ENCODE data around the gene RIPK4.

Gene RIPK4

GRCh38 chr21:41771625-41771945 is 4.7 kb upstream of the RIPK4 start:
- no peak overlapping the region for H3K4me2 ChIP-seq (ENCODE audit: insufficient read depth, low read length, poor library complexity, severe bottlenecking)
- H3K9ac ChIP-seq (ENCODE audit: low read depth, low read length, poor library complexity): no peak overlapping the region
- H3K18ac ChIP-seq (ENCODE audit: low read length): peak overlapping the region; percentile 6
- H3K36me3 ChIP-seq (replicated peaks in 1 of 2; ENCODE audit: control insufficient read depth in 2 of 2, insufficient read depth in 2 of 2, low read length in 2 of 2): no peaks in the 10 kb centered on the region
- H2BK15ac ChIP-seq (ENCODE audit: low read length): peak overlapping the region; percentile 32
- no peak overlapping the region for H3K14ac ChIP-seq (ENCODE audit: low read length)
- peaks cover 5 to 20% of the 10 kb centered on the region in 2 donors for H3K4me1 ChIP-seq (ENCODE audit: control insufficient read depth in 2 of 2, insufficient read depth in 1 of 2, low read depth in 1 of 2, low read length in 2 of 2)
- peak overlapping the region; percentile 71 for H2AK5ac ChIP-seq (ENCODE audit: low read depth, low read length)
- H2BK5ac ChIP-seq (ENCODE audit: low read length): no peak overlapping the region
- no peak overlapping the region for H3K4me3 ChIP-seq (ENCODE audit: low read length in 2 of 2)
- no peak overlapping the region for H2AFZ ChIP-seq (ENCODE audit: low read length)
- H3K27ac ChIP-seq (replicated peaks; ENCODE audit: low read length): no peak overlapping the region
- no peaks in the 10 kb centered on the region for H3K9me3 ChIP-seq (replicated peaks in 1 of 2; ENCODE audit: control insufficient read depth in 2 of 2, insufficient read depth in 1 of 2, low read depth in 1 of 2, low read length in 2 of 2)
- no peaks in the 10 kb centered on the region for H3K79me1 ChIP-seq (ENCODE audit: low read depth, low read length)
- no peak for DNase-seq (ENCODE audit: low spot score)
- H4K8ac ChIP-seq (ENCODE audit: low read depth, low read length): no peak overlapping the region
- H3K4ac ChIP-seq (ENCODE audit: low read length): no peak overlapping the region
- H4K91ac ChIP-seq (ENCODE audit: low read depth, low read length, poor library complexity): no peak overlapping the region
- peaks cover 7 to 79% (median 43%) of the 10 kb centered on the region in 3 experiments for H3K27me3 ChIP-seq (ENCODE audit: control insufficient read depth in 3 of 3, insufficient read depth in 3 of 3, low read depth in 1 of 3, low read length in 3 of 3)
- no CpG with 5 or more reads among the region's 7 CpGs for WGBS, 2 donors (ENCODE audit: extremely low coverage in 2 of 2, insufficient read length in 2 of 2, insufficient replicate concordance in 1 of 2)
- H3K23ac ChIP-seq (ENCODE audit: low read depth, low read length, poor library complexity): no peak overlapping the region
- no peak overlapping the region for H2BK12ac ChIP-seq (ENCODE audit: low read length)
- no peak overlapping the region for H2BK120ac ChIP-seq (ENCODE audit: low read depth, low read length)

GRCh38 chr21:41770901-41771624 is 4.2 kb upstream of the RIPK4 start:
- H3K18ac ChIP-seq (ENCODE audit: low read length): peak overlapping the region; percentile 86
- peaks cover 12 to 84% (median 48%) of the 10 kb centered on the region in 3 experiments for H3K27me3 ChIP-seq (ENCODE audit: control insufficient read depth in 3 of 3, insufficient read depth in 3 of 3, low read depth in 1 of 3, low read length in 3 of 3)
- H2AFZ ChIP-seq (ENCODE audit: low read length): no peak overlapping the region
- no peak overlapping the region for H3K4me2 ChIP-seq (ENCODE audit: insufficient read depth, low read length, poor library complexity, severe bottlenecking)
- H2BK12ac ChIP-seq (ENCODE audit: low read length): peak overlapping the region; percentile 75
- H2BK15ac ChIP-seq (ENCODE audit: low read length): peak overlapping the region; percentile 32
- no CpG with 5 or more reads among the region's 14 CpGs for WGBS, 2 donors (ENCODE audit: extremely low coverage in 2 of 2, insufficient read length in 2 of 2, insufficient replicate concordance in 1 of 2)
- no peak overlapping the region for H3K4ac ChIP-seq (ENCODE audit: low read length)
- H3K27ac ChIP-seq (replicated peaks; ENCODE audit: low read length): no peak overlapping the region
- no peaks in the 10 kb centered on the region for H3K9me3 ChIP-seq (replicated peaks in 1 of 2; ENCODE audit: control insufficient read depth in 2 of 2, insufficient read depth in 1 of 2, low read depth in 1 of 2, low read length in 2 of 2)
- H3K23ac ChIP-seq (ENCODE audit: low read depth, low read length, poor library complexity): no peak overlapping the region
- DNase-seq (ENCODE audit: low spot score): no peak
- H2BK120ac ChIP-seq (ENCODE audit: low read depth, low read length): no peak overlapping the region
- H3K14ac ChIP-seq (ENCODE audit: low read length): no peak overlapping the region
- no peaks in the 10 kb centered on the region for H3K79me1 ChIP-seq (ENCODE audit: low read depth, low read length)
- no peak overlapping the region for H3K9ac ChIP-seq (ENCODE audit: low read depth, low read length, poor library complexity)
- no peak overlapping the region for H3K4me3 ChIP-seq (ENCODE audit: low read length in 2 of 2)
- no peak overlapping the region for H4K91ac ChIP-seq (ENCODE audit: low read depth, low read length, poor library complexity)
- H3K4me1 ChIP-seq (ENCODE audit: control insufficient read depth in 2 of 2, insufficient read depth in 1 of 2, low read depth in 1 of 2, low read length in 2 of 2): peaks cover 5 to 20% of the 10 kb centered on the region in 2 donors
- no peak overlapping the region for H4K8ac ChIP-seq (ENCODE audit: low read depth, low read length)
- H2AK5ac ChIP-seq (ENCODE audit: low read depth, low read length): peak overlapping the region; percentile 71
- H3K36me3 ChIP-seq (replicated peaks in 1 of 2; ENCODE audit: control insufficient read depth in 2 of 2, insufficient read depth in 2 of 2, low read length in 2 of 2): no peaks in the 10 kb centered on the region
- H2BK5ac ChIP-seq (ENCODE audit: low read length): no peak overlapping the region

- H3K9me3 ChIP-seq (replicated peaks in 1 of 2; ENCODE audit: control insufficient read depth in 2 of 2, insufficient read depth in 1 of 2, low read depth in 1 of 2, low read length in 2 of 2): peaks cover 0 to 3% of the 10 kb centered on the region in 2 donors
- H3K14ac ChIP-seq (ENCODE audit: low read length): no peak overlapping the region
- no peaks in the 10 kb centered on the region for H3K79me1 ChIP-seq (ENCODE audit: low read depth, low read length)
- H2AFZ ChIP-seq (ENCODE audit: low read length): no peak overlapping the region
- H4K91ac ChIP-seq (ENCODE audit: low read depth, low read length, poor library complexity): no peak overlapping the region
- H3K18ac ChIP-seq (ENCODE audit: low read length): no peak overlapping the region
- peaks cover 21 to 88% (median 60%) of the 10 kb centered on the region in 3 experiments for H3K27me3 ChIP-seq (ENCODE audit: control insufficient read depth in 3 of 3, insufficient read depth in 3 of 3, low read depth in 1 of 3, low read length in 3 of 3)
- no peak overlapping the region for H3K4me3 ChIP-seq (ENCODE audit: low read length in 2 of 2)
- H3K36me3 ChIP-seq (replicated peaks in 1 of 2; ENCODE audit: control insufficient read depth in 2 of 2, insufficient read depth in 2 of 2, low read length in 2 of 2): no peaks in the 10 kb centered on the region
- no peak overlapping the region for H3K9ac ChIP-seq (ENCODE audit: low read depth, low read length, poor library complexity)
- H2AK5ac ChIP-seq (ENCODE audit: low read depth, low read length): no peak overlapping the region
- no peak overlapping the region for H3K4me2 ChIP-seq (ENCODE audit: insufficient read depth, low read length, poor library complexity, severe bottlenecking)
- no peak overlapping the region for H3K23ac ChIP-seq (ENCODE audit: low read depth, low read length, poor library complexity)
- no peak overlapping the region for H2BK120ac ChIP-seq (ENCODE audit: low read depth, low read length)
- H3K4ac ChIP-seq (ENCODE audit: low read length): no peak overlapping the region
- H2BK15ac ChIP-seq (ENCODE audit: low read length): no peak overlapping the region
- no peak overlapping the region for H4K8ac ChIP-seq (ENCODE audit: low read depth, low read length)
- no peak overlapping the region for H2BK5ac ChIP-seq (ENCODE audit: low read length)
- H3K27ac ChIP-seq (replicated peaks; ENCODE audit: low read length): no peak overlapping the region
- H2BK12ac ChIP-seq (ENCODE audit: low read length): no peak overlapping the region
- WGBS, 2 donors (ENCODE audit: extremely low coverage in 2 of 2, insufficient read length in 2 of 2, insufficient replicate concordance in 1 of 2): no CpG with 5 or more reads among the region's 5 CpGs
- H3K4me1 ChIP-seq (ENCODE audit: control insufficient read depth in 2 of 2, insufficient read depth in 1 of 2, low read depth in 1 of 2, low read length in 2 of 2): peaks cover 5 to 20% of the 10 kb centered on the region in 2 donors
- no peak for DNase-seq (ENCODE audit: low spot score)
Observed at GRCh38 chr21:41769933-41770332, 3.1 kb upstream of the RIPK4 start.

- H3K27me3 ChIP-seq (ENCODE audit: control insufficient read depth in 3 of 3, insufficient read depth in 3 of 3, low read depth in 1 of 3, low read length in 3 of 3): peaks cover 21 to 89% (median 64%) of the 10 kb centered on the region in 3 experiments
Observed at GRCh38 chr21:41769521-41769920, 2.7 kb upstream of the RIPK4 start.

More at GRCh38 chr21:41769521-41769920, 2.7 kb upstream of the RIPK4 start:
- H3K4me3 ChIP-seq (ENCODE audit: low read length in 2 of 2): peak overlapping the region in 1 of 2 donors; percentile 12
- no peak overlapping the region for H3K4me2 ChIP-seq (ENCODE audit: insufficient read depth, low read length, poor library complexity, severe bottlenecking)
- H3K4me1 ChIP-seq (ENCODE audit: control insufficient read depth in 2 of 2, insufficient read depth in 1 of 2, low read depth in 1 of 2, low read length in 2 of 2): peaks cover 5 to 20% of the 10 kb centered on the region in 2 donors
- no peak overlapping the region for H3K9ac ChIP-seq (ENCODE audit: low read depth, low read length, poor library complexity)
- no peak overlapping the region for H3K14ac ChIP-seq (ENCODE audit: low read length)
- peaks cover 0 to 3% of the 10 kb centered on the region in 2 donors for H3K9me3 ChIP-seq (replicated peaks in 1 of 2; ENCODE audit: control insufficient read depth in 2 of 2, insufficient read depth in 1 of 2, low read depth in 1 of 2, low read length in 2 of 2)
- H2BK5ac ChIP-seq (ENCODE audit: low read length): no peak overlapping the region
- no peak overlapping the region for H2BK120ac ChIP-seq (ENCODE audit: low read depth, low read length)
- no peaks in the 10 kb centered on the region for H3K79me1 ChIP-seq (ENCODE audit: low read depth, low read length)
- H2AK5ac ChIP-seq (ENCODE audit: low read depth, low read length): no peak overlapping the region
- no peak overlapping the region for H4K8ac ChIP-seq (ENCODE audit: low read depth, low read length)
- no peaks in the 10 kb centered on the region for H3K36me3 ChIP-seq (replicated peaks in 1 of 2; ENCODE audit: control insufficient read depth in 2 of 2, insufficient read depth in 2 of 2, low read length in 2 of 2)
- H3K4ac ChIP-seq (ENCODE audit: low read length): no peak overlapping the region
- H2AFZ ChIP-seq (ENCODE audit: low read length): no peak overlapping the region
- no peak for DNase-seq (ENCODE audit: low spot score)
- H4K91ac ChIP-seq (ENCODE audit: low read depth, low read length, poor library complexity): no peak overlapping the region
- H3K27ac ChIP-seq (replicated peaks; ENCODE audit: low read length): no peak overlapping the region
- no peak overlapping the region for H2BK15ac ChIP-seq (ENCODE audit: low read length)
- WGBS, 2 donors (ENCODE audit: extremely low coverage in 2 of 2, insufficient read length in 2 of 2, insufficient replicate concordance in 1 of 2): no CpG with 5 or more reads among the region's 7 CpGs
- no peak overlapping the region for H3K18ac ChIP-seq (ENCODE audit: low read length)
- no peak overlapping the region for H2BK12ac ChIP-seq (ENCODE audit: low read length)
- no peak overlapping the region for H3K23ac ChIP-seq (ENCODE audit: low read depth, low read length, poor library complexity)
